ENCODE results near the gene PTPRN2. TPM values are rescaled to one million over a fixed set of nuclear protein-coding genes. Genes with fewer than 3 reads are reported as not detected.

PTPRN2 gene
- total RNA-seq, 1 experiment from 2014 or later: 2.1 TPM

DNA sequence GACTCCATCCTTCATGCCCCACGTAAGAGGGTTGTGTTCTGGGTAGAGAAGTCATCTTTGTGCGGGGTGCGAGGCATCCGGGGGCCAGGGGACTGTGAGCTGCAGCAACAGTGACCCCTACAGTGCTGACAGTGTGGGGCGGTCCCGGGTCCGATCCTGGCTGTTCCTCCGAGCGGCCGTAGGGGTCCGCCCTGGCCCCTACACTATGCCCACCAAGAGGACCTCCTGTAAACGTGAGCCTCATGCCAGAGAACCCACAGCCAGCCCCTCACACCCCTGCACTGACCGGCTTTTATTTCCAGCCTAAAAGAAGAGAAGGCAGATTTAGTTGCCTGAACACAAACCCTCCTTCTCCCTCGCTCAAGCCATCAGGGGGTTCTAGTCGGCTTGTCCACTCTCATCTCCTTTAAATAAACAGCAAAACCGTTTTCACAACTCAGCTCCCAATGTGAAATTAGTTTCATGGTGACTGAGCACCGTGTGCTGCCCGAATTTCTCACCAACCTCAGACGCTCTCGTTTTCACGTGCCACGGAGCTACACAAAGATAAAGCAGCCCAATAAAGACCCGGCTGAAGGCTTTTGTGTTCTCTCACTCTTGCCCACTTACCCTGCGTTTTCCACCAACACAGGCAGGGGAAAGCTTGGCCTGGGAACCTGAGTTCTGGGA lies 588.6 kb downstream of the PTPRN2 start:
- Histone ChIP-seq H3K27me3 (ENCODE audit: insufficient read depth, low read length) (no peaks in the 10 kb centered on the region), H3K4me3 (replicated peaks in 1 of 2; ENCODE audit: low read depth in 1 of 2, low read length in 2 of 2) (no peak overlapping the region), H2AFZ (ENCODE audit: low read depth, low read length, poor library complexity, severe bottlenecking) (no peak overlapping the region), H3K36me3 (ENCODE audit: control insufficient read depth in 1 of 2, insufficient read depth in 2 of 2, low read length in 2 of 2) (no peaks in the 10 kb centered on the region), H3K9ac (ENCODE audit: low read length) (no peak overlapping the region), H3K4me1 (ENCODE audit: control insufficient read depth in 1 of 2, insufficient read depth in 2 of 2, low read length in 2 of 2) (peaks cover 8 to 13% of the 10 kb centered on the region in 2 experiments), H3K4me2 (ENCODE audit: low read length) (peak overlapping the region; percentile 19; the same call in 1 of the 2 replicates), H3K79me2 (ENCODE audit: insufficient read depth, low read length) (no peaks in the 10 kb centered on the region), H3K9me3 (ENCODE audit: control insufficient read depth in 1 of 2, insufficient read depth in 1 of 2, low read depth in 1 of 2, low read length in 2 of 2) (no peaks in the 10 kb centered on the region), H3K9me2 (ENCODE audit: insufficient read depth) (no peaks in the 10 kb centered on the region), H3K27ac (ENCODE audit: low read depth, low read length) (no peak overlapping the region), H4K20me1 (ENCODE audit: insufficient read depth) (no peaks in the 10 kb centered on the region)
- RAD21 ChIA-PET (ENCODE audit: low non-redundant PET in 1 of 2, low total read pairs in 2 of 2, uncharacterized antibody in 2 of 2, unreplicated experiment in 2 of 2): no interaction called here
- CTCF ChIA-PET: no interaction called here
- no peak for DNase-seq (ENCODE audit: low read depth, low spot score)
- POLR2A ChIA-PET: no interaction called here
- no TSS peak for BruUV-seq (replicated peaks)
- ATAC-seq: no peak
- TF ChIP-seq CEBPB (IDR thresholded peaks at IDR 0.05; ENCODE audit: low read depth) (no peak), EZH2 (IDR thresholded peaks at IDR 0.05) (no peak), FOSL1 (IDR thresholded peaks at IDR 0.05; ENCODE audit: low read depth) (no peak), JUND (IDR thresholded peaks at IDR 0.05) (no peak), CTCF (IDR thresholded peaks at IDR 0.05 in 2 of 3, conservative IDR thresholded peaks at IDR 0.05 in 1 of 3; ENCODE audit: borderline replicate concordance in 1 of 3, insufficient read depth in 1 of 3, low read depth in 2 of 3, low read length in 2 of 3) (no peak), ZNF274 (IDR thresholded peaks at IDR 0.05; ENCODE audit: low read depth, low read length) (no peak), POLR2A (IDR thresholded peaks at IDR 0.05; ENCODE audit: borderline replicate concordance, extremely low read depth, insufficient read depth, insufficient read length) (no peak), CBX3 (IDR thresholded peaks at IDR 0.05; ENCODE audit: low read depth) (no peak), TCF7L2 (IDR thresholded peaks at IDR 0.05; ENCODE audit: borderline replicate concordance, extremely low read depth, insufficient read depth, insufficient read length) (no peak), SIN3A (IDR thresholded peaks at IDR 0.05; ENCODE audit: low read depth) (no peak), SP1 (IDR thresholded peaks at IDR 0.05; ENCODE audit: low read depth) (no peak), ELF1 (IDR thresholded peaks at IDR 0.05; ENCODE audit: borderline replicate concordance, low read depth) (no peak), EZH2phosphoT487 (IDR thresholded peaks at IDR 0.05; ENCODE audit: borderline replicate concordance) (no peak)
- TF ChIP-seq, protein P1, sequence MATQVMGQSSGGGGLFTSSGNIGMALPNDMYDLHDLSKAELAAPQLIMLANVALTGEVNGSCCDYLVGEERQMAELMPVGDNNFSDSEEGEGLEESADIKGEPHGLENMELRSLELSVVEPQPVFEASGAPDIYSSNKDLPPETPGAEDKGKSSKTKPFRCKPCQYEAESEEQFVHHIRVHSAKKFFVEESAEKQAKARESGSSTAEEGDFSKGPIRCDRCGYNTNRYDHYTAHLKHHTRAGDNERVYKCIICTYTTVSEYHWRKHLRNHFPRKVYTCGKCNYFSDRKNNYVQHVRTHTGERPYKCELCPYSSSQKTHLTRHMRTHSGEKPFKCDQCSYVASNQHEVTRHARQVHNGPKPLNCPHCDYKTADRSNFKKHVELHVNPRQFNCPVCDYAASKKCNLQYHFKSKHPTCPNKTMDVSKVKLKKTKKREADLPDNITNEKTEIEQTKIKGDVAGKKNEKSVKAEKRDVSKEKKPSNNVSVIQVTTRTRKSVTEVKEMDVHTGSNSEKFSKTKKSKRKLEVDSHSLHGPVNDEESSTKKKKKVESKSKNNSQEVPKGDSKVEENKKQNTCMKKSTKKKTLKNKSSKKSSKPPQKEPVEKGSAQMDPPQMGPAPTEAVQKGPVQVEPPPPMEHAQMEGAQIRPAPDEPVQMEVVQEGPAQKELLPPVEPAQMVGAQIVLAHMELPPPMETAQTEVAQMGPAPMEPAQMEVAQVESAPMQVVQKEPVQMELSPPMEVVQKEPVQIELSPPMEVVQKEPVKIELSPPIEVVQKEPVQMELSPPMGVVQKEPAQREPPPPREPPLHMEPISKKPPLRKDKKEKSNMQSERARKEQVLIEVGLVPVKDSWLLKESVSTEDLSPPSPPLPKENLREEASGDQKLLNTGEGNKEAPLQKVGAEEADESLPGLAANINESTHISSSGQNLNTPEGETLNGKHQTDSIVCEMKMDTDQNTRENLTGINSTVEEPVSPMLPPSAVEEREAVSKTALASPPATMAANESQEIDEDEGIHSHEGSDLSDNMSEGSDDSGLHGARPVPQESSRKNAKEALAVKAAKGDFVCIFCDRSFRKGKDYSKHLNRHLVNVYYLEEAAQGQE (IDR thresholded peaks at IDR 0.05; ENCODE audit: low read depth): no peak
- intact Hi-C loops (cut with micrococcal nuclease): no loop called here
